ENCODE measurements around the gene TMPRSS13.
"Not testable (repeated sequence)": the region's sequence is repeated elsewhere in the genome, so short reads cannot be mapped to it uniquely, and the experiment has no call there.

The TMPRSS13 gene

GRCh38 chr11:117931331-117931950 lies 2.2 kb upstream of the TMPRSS13 start:
- Histone ChIP-seq H3K4me3 (ENCODE audit: insufficient read depth, low read depth, low read length, poor library complexity, severe bottlenecking) (no peak overlapping the region), H3K27me3 (replicated peaks; ENCODE audit: control insufficient read depth, insufficient read depth, low read length, poor library complexity, severe bottlenecking) (no peaks in the 10 kb centered on the region), H3K9me3 (ENCODE audit: control insufficient read depth, low read length) (no peaks in the 10 kb centered on the region), H3K27ac (ENCODE audit: insufficient read depth, low read length, poor library complexity, severe bottlenecking) (no peak overlapping the region), H3K36me3 (ENCODE audit: control insufficient read depth, insufficient read depth, low read length) (no peaks in the 10 kb centered on the region), H3K4me1 (ENCODE audit: control insufficient read depth, insufficient read depth, low read length, poor library complexity, severe bottlenecking) (peaks cover 30% of the 10 kb centered on the region)
- no peak for DNase-seq

DNA sequence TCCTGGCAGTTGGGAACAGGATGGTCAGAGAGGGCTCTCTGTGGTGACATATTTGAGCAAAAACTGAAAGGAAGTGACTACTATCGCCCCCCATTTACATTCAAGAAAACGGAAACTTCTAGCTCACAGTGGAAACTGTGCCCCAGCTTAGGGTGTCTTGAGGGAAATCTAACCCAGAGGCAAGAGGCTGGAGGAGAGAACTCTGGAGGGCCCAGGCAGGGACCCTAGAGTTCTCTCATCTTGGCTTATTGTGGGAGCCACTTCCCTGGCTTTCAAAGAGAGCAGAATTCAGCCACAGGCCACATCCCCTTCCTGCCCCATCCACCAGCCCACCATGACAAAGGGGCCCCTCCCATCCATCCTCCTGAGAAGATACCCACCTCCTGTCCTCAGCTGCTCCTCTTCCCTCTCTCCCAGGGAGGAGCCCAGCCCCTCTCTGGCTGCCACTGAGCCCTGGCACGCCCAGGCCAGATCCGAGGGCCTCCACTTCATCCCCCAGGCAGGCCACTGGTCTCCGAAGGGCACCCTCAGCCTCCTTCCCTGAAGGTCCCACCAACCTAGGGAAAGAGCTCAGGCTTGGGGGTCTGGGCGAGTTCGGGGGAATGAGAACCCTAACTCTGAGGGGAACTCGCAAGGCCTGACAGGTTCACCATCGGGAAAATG lies 1.6 kb upstream of the TMPRSS13 start:
- Histone ChIP-seq H3K4me1 (ENCODE audit: control insufficient read depth, insufficient read depth, low read length, poor library complexity, severe bottlenecking) (peaks cover 30% of the 10 kb centered on the region), H3K27me3 (replicated peaks; ENCODE audit: control insufficient read depth, insufficient read depth, low read length, poor library complexity, severe bottlenecking) (no peaks in the 10 kb centered on the region), H3K9me3 (ENCODE audit: control insufficient read depth, low read length) (no peaks in the 10 kb centered on the region), H3K4me3 (ENCODE audit: insufficient read depth, low read depth, low read length, poor library complexity, severe bottlenecking) (no peak overlapping the region), H3K27ac (ENCODE audit: insufficient read depth, low read length, poor library complexity, severe bottlenecking) (no peak overlapping the region), H3K36me3 (ENCODE audit: control insufficient read depth, insufficient read depth, low read length) (no peaks in the 10 kb centered on the region)
- no peak for DNase-seq

DNA sequence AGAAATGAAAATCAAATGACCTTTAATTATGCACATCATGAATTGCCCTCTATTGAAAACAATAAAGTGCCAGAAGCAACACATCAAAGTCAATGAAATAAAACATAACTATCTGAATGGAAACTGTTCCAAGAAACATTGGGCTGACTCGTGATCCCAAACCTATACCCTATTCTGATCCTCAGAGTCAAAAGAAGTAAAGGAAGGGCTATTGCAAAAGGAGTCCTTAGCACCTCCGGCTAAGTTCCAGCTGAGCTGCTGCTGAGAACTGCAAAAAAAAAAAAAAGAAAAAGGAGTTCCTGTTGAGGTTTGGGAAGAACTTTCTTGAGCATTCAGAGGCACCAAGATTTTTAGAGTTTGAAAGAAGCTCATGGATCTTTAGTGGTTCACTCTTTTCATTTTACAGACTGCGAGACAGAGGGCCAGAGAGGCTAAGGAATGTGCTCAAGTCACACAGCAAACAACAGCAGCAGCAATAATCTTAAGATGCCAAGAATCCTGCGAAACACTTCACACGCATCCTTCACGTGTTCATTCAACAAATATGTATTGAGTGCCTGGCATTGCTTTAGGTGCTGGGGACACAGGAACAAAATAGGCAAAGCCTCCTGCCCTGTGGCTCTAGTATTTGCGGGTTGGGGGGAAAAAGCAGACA lies 841 bp upstream of the TMPRSS13 start:
- peaks cover 30% of the 10 kb centered on the region for H3K4me1 ChIP-seq (ENCODE audit: control insufficient read depth, insufficient read depth, low read length, poor library complexity, severe bottlenecking)
- H3K4me3 ChIP-seq (ENCODE audit: insufficient read depth, low read depth, low read length, poor library complexity, severe bottlenecking), result no peak overlapping the region
- H3K27me3 ChIP-seq (replicated peaks; ENCODE audit: control insufficient read depth, insufficient read depth, low read length, poor library complexity, severe bottlenecking), result no peaks in the 10 kb centered on the region
- no peaks in the 10 kb centered on the region for H3K36me3 ChIP-seq (ENCODE audit: control insufficient read depth, insufficient read depth, low read length)
- no peak overlapping the region for H3K27ac ChIP-seq (ENCODE audit: insufficient read depth, low read length, poor library complexity, severe bottlenecking)
- no peak for DNase-seq
- no peaks in the 10 kb centered on the region for H3K9me3 ChIP-seq (ENCODE audit: control insufficient read depth, low read length)

DNA sequence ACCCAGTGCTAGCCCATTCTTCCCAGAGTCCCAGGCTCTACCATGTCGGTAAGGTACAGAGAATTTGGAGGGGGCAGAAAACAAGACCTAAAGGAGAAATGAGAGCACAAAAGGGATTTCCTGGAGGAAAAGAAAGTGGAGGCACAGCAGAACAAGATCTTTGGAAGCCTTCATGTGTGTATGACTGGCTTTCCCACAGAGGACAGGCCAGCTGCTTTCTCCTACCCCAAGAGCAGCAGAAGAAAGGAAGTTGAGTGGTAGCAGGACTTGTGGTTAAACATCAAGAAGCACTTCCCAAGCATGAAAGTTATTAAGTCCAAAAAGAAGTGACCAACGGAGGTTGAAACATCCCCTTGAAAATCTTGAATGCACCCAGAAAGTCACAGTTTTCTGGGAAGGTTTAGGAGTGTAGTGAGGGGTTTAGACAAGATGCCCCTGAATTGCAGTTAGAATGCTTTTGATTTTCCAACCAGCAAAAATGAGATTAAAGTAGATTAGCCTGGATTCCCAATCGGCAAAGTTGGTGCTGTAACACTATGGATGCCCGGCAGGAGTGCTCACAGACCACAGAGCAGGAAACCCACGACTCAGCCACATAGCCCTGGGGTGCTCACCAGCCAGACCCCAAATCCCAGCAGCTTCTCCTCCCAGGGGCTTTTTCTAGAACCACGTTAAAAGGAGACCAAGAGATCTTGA lies 608 bp downstream of the TMPRSS13 start:
- no peak for DNase-seq
- Histone ChIP-seq H3K9me3 (ENCODE audit: control insufficient read depth, low read length) (no peaks in the 10 kb centered on the region), H3K4me1 (ENCODE audit: control insufficient read depth, insufficient read depth, low read length, poor library complexity, severe bottlenecking) (peaks cover 30% of the 10 kb centered on the region), H3K27me3 (replicated peaks; ENCODE audit: control insufficient read depth, insufficient read depth, low read length, poor library complexity, severe bottlenecking) (no peaks in the 10 kb centered on the region), H3K4me3 (ENCODE audit: insufficient read depth, low read depth, low read length, poor library complexity, severe bottlenecking) (no peak overlapping the region), H3K36me3 (ENCODE audit: control insufficient read depth, insufficient read depth, low read length) (no peaks in the 10 kb centered on the region), H3K27ac (ENCODE audit: insufficient read depth, low read length, poor library complexity, severe bottlenecking) (no peak overlapping the region)

GRCh38 chr11:117927926-117928325 lies 1.3 kb downstream of the TMPRSS13 start:
- H3K4me3 ChIP-seq (ENCODE audit: insufficient read depth, low read depth, low read length, poor library complexity, severe bottlenecking), result no peak overlapping the region
- DNase-seq, result no peak
- no peaks in the 10 kb centered on the region for H3K9me3 ChIP-seq (ENCODE audit: control insufficient read depth, low read length)
- H3K36me3 ChIP-seq (ENCODE audit: control insufficient read depth, insufficient read depth, low read length), result no peaks in the 10 kb centered on the region
- H3K27ac ChIP-seq (ENCODE audit: insufficient read depth, low read length, poor library complexity, severe bottlenecking), result no peak overlapping the region
- H3K4me1 ChIP-seq (ENCODE audit: control insufficient read depth, insufficient read depth, low read length, poor library complexity, severe bottlenecking), result peaks cover 30% of the 10 kb centered on the region
- H3K27me3 ChIP-seq (replicated peaks; ENCODE audit: control insufficient read depth, insufficient read depth, low read length, poor library complexity, severe bottlenecking), result no peaks in the 10 kb centered on the region

- not testable (repeated sequence) for H3K4me3 ChIP-seq (ENCODE audit: insufficient read depth, low read depth, low read length, poor library complexity, severe bottlenecking); DNase-seq; H3K27ac ChIP-seq (ENCODE audit: insufficient read depth, low read length, poor library complexity, severe bottlenecking); H3K27me3 ChIP-seq (replicated peaks; ENCODE audit: control insufficient read depth, insufficient read depth, low read length, poor library complexity, severe bottlenecking); H3K9me3 ChIP-seq (ENCODE audit: control insufficient read depth, low read length); H3K36me3 ChIP-seq (ENCODE audit: control insufficient read depth, insufficient read depth, low read length)
- H3K4me1 ChIP-seq (ENCODE audit: control insufficient read depth, insufficient read depth, low read length, poor library complexity, severe bottlenecking), result peaks cover 20% of the 10 kb centered on the region
These were observed 3.0 kb downstream of the TMPRSS13 start for GRCh38 chr11:117926166-117926565.

GRCh38 chr11:117925198-117925925 lies 3.8 kb downstream of the TMPRSS13 start:
- DNase-seq, result no peak

GRCh38 chr11:117924631-117925170 lies 4.5 kb downstream of the TMPRSS13 start:
- no peaks in the 10 kb centered on the region for H3K36me3 ChIP-seq (ENCODE audit: control insufficient read depth, insufficient read depth, low read length)
- H3K4me3 ChIP-seq (ENCODE audit: insufficient read depth, low read depth, low read length, poor library complexity, severe bottlenecking), result no peak overlapping the region
- H3K27ac ChIP-seq (ENCODE audit: insufficient read depth, low read length, poor library complexity, severe bottlenecking), result no peak overlapping the region
- H3K4me1 ChIP-seq (ENCODE audit: control insufficient read depth, insufficient read depth, low read length, poor library complexity, severe bottlenecking), result peaks cover 6% of the 10 kb centered on the region
- DNase-seq, result no peak
- no peaks in the 10 kb centered on the region for H3K27me3 ChIP-seq (replicated peaks; ENCODE audit: control insufficient read depth, insufficient read depth, low read length, poor library complexity, severe bottlenecking)
- H3K9me3 ChIP-seq (ENCODE audit: control insufficient read depth, low read length), result no peaks in the 10 kb centered on the region

More at GRCh38 chr11:117925198-117925925, 3.8 kb downstream of the TMPRSS13 start:
- peaks cover 12% of the 10 kb centered on the region for H3K4me1 ChIP-seq (ENCODE audit: control insufficient read depth, insufficient read depth, low read length, poor library complexity, severe bottlenecking)
- no peaks in the 10 kb centered on the region for H3K27me3 ChIP-seq (replicated peaks; ENCODE audit: control insufficient read depth, insufficient read depth, low read length, poor library complexity, severe bottlenecking)
- no peaks in the 10 kb centered on the region for H3K9me3 ChIP-seq (ENCODE audit: control insufficient read depth, low read length)
- H3K4me3 ChIP-seq (ENCODE audit: insufficient read depth, low read depth, low read length, poor library complexity, severe bottlenecking), result no peak overlapping the region
- H3K36me3 ChIP-seq (ENCODE audit: control insufficient read depth, insufficient read depth, low read length), result no peaks in the 10 kb centered on the region
- H3K27ac ChIP-seq (ENCODE audit: insufficient read depth, low read length, poor library complexity, severe bottlenecking), result no peak overlapping the region

DNA sequence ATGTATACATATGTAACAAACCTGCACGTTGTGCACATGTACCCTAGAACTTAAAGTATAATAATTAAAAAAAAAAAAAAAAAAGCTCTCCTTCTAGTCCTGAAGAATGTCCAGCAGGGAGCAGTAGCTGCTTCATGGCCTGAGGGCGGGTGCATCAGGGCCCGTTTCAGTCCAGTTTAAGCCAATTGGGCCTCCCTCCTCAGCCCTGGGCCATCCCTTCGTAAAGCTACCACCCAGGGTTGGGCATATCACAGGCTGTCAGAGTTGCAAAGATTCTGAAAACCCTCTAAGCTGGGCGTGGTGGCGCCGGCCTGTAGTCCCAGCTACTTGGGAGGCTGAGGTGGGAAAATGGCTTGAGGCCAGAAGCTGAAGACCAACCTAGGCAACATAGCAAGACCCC lies 5.4 kb downstream of the TMPRSS13 start:
- no peaks in the 10 kb centered on the region for H3K36me3 ChIP-seq (ENCODE audit: control insufficient read depth, insufficient read depth, low read length)
- no peaks in the 10 kb centered on the region for H3K9me3 ChIP-seq (ENCODE audit: control insufficient read depth, low read length)
- DNase-seq, result no peak
- no peaks in the 10 kb centered on the region for H3K4me1 ChIP-seq (ENCODE audit: control insufficient read depth, insufficient read depth, low read length, poor library complexity, severe bottlenecking)
- no peak overlapping the region for H3K27ac ChIP-seq (ENCODE audit: insufficient read depth, low read length, poor library complexity, severe bottlenecking)
- no peak overlapping the region for H3K4me3 ChIP-seq (ENCODE audit: insufficient read depth, low read depth, low read length, poor library complexity, severe bottlenecking)
- no peaks in the 10 kb centered on the region for H3K27me3 ChIP-seq (replicated peaks; ENCODE audit: control insufficient read depth, insufficient read depth, low read length, poor library complexity, severe bottlenecking)

Data from effector memory CD4-positive, alpha-beta T cell (primary cell).